Common myeloid progenitor, CD34-positive (primary cell): ENCODE data around the gene AIFM3.

ENCODE experiments used
- CTCF ChIA-PET: fragments of 350-600 bp; sonication (Branson Sonifier 250); formaldehyde crosslinking; loops from one replicate; lab custom pipeline; 2021; ENCODE audit warnings: antibody characterized with exemption; lab: Charles Lee
- POLR2A ChIA-PET: fragments of 350-600 bp; sonication (Branson Sonifier 250); formaldehyde crosslinking; loops from one replicate; lab custom pipeline; 2021; ENCODE audit warnings: antibody characterized with exemption; lab: Charles Lee
- DNase-seq, 3 donors: peaks; one replicate each; pipeline versions ENCODE4 v3.0.0 to v3.0.0-alpha.2; 2013
- H3K27ac ChIP-seq, 2 experiments: 1 replicate in 1 of 2; 2 replicates in 1 of 2; pipeline ENCODE4 v1.7.0; 2013; ENCODE audit warnings: inconsistent platforms in 2 of 2, low read length in 2 of 2, mild to moderate bottlenecking in 2 of 2, low read depth in 1 of 2, moderate library complexity in 1 of 2; ENCODE audit not compliant: severe bottlenecking in 2 of 2, insufficient read depth in 1 of 2, poor library complexity in 1 of 2
- H3K27me3 ChIP-seq, 5 experiments: replicated peaks in 2 of 5; 1 replicate in 3 of 5; 2 replicates in 2 of 5; pipeline versions ENCODE4 v1.6.1 to v1.7.0; 2013; ENCODE audit warnings: low read length in 4 of 5, mild to moderate bottlenecking in 2 of 5, moderate library complexity in 2 of 5, inconsistent platforms in 1 of 5; ENCODE audit not compliant: insufficient read depth in 5 of 5, control insufficient read depth in 4 of 5
- H3K36me3 ChIP-seq, 4 experiments: 1 replicate in 2 of 4; 2 replicates in 2 of 4; pipeline versions ENCODE4 v1.6.1 to v1.7.0; 2013; ENCODE audit warnings: low read length in 3 of 4, control low read depth in 1 of 4, mild to moderate bottlenecking in 1 of 4; ENCODE audit not compliant: control insufficient read depth in 4 of 4, insufficient read depth in 4 of 4
- H3K4me1 ChIP-seq, 4 experiments: 1 replicate in 3 of 4; 2 replicates in 1 of 4; pipeline versions ENCODE4 v1.6.1 to v1.7.1; 2013; ENCODE audit warnings: low read length in 3 of 4, mild to moderate bottlenecking in 3 of 4, control low read depth in 1 of 4, inconsistent platforms in 1 of 4, moderate library complexity in 1 of 4; ENCODE audit not compliant: control insufficient read depth in 4 of 4, insufficient read depth in 4 of 4; ENCODE audit errors: control extremely low read depth in 1 of 4
- H3K4me3 ChIP-seq, 7 experiments: 1 replicate in 4 of 7; 2 replicates in 3 of 7; pipeline versions ENCODE4 v1.5.1 to v1.7.0; 2013; ENCODE audit warnings: mild to moderate bottlenecking in 7 of 7, low read length in 6 of 7, moderate library complexity in 6 of 7, inconsistent platforms in 2 of 7, low read depth in 2 of 7, control low read depth in 1 of 7; ENCODE audit not compliant: insufficient read depth in 4 of 7, control insufficient read depth in 1 of 7; ENCODE audit errors: extremely low read depth in 1 of 7
- H3K9me3 ChIP-seq, 5 experiments: 1 replicate in 4 of 5; 2 replicates in 1 of 5; pipeline versions ENCODE4 v1.6.1 to v1.7.1; 2013; ENCODE audit warnings: low read length in 4 of 5, mild to moderate bottlenecking in 2 of 5, inconsistent platforms in 1 of 5, low read depth in 1 of 5, moderate library complexity in 1 of 5; ENCODE audit not compliant: control insufficient read depth in 4 of 5, insufficient read depth in 2 of 5; ENCODE audit errors: control extremely low read depth in 1 of 5
- WGBS: methylation state at CpG from one replicate; pipeline ENCODE4 v1.1.5; 2013; ENCODE audit not compliant: insufficient coverage; 5-methylcytosine and 5-hydroxymethylcytosine counted together

AIFM3 gene

DNA sequence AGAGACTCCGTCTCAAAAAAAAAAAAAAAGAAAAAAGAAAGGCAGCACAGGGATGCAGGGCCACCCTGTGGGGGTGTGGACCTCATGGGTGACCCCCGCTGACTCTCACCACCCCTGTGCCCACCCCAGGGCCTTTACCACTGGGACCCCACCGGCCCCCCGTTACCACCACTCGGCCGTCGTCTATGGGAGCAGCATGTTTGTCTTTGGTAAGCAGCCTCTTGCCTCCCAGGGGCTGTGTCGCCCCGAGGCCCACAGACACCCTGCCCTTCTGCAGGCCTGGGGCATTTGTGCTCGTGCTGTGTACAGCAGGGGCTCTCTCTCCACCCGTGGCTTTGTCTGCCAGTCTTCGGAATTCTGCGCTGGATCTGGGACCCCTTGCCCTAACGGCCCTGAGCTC is 20.3 kb downstream of the AIFM3 start:
- Histone ChIP-seq H3K9me3 (no peaks in the 10 kb centered on the region), H3K36me3 (peaks cover 2 to 59% (median 37%) of the 10 kb centered on the region in 4 experiments), H3K4me1 (peaks cover 4 to 16% (median 11%) of the 10 kb centered on the region in 4 experiments), H3K4me3 (no peak overlapping the region), H3K27me3 (no peaks in the 10 kb centered on the region), H3K27ac (no peak overlapping the region)
- DNase-seq, result no peak
- ChIA-PET POLR2A (no interaction called here), CTCF (no interaction called here)
- WGBS, result 99% methylated on average over 10 of the region's 14 CpGs

DNA sequence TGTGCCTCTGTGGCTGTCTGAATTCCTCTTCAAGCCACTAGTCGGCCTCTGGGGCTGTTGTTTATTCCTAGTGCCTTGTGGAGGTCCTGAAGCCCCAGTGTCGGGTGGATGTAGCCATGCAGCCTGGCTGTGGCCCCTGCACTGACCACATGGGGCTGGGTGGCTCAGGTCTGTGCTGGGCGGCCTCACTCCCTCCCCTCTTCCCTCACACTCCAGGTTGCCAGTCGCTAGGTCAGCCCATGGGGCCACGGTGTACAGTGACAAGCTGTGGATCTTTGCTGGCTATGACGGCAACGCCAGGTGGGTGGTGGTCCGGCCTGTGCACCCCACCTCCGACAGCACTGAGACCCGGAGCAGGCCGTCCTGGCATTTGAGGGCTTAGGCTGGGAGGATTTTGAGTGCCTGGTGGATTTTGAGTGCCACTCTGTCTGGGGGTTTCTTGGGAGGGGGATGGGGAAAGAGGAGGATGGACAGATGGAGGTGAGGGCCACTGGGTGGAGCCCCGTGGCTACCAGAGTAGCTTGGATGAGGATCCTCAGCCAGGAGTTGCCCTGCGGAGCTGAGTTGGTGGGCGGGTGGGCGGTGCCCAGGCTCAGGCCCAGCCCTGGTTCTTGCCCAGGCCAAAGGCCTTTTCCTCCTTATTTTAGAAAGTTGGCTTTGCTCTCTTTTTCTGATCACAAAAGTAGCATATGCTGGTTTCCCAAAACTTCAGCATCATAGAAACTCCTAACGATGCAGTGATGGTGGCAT is 21.7 kb downstream of the AIFM3 start:
- Histone ChIP-seq H3K27me3 (no peaks in the 10 kb centered on the region), H3K36me3 (peaks cover 2 to 67% (median 43%) of the 10 kb centered on the region in 4 experiments), H3K27ac (no peak overlapping the region), H3K4me3 (no peak overlapping the region), H3K9me3 (no peaks in the 10 kb centered on the region), H3K4me1 (peaks cover 0 to 9% (median 2%) of the 10 kb centered on the region in 4 experiments)
- CTCF ChIA-PET, result interaction anchor here (2.3 kb wide), 1 partner anchor 31 kb away, joined by 6 read pairs; no protein-coding TSS in a partner anchor
- WGBS, result 98% methylated on average over 13 of the region's 16 CpGs
- DNase-seq, result no peak
- POLR2A ChIA-PET, result no interaction called here

DNA sequence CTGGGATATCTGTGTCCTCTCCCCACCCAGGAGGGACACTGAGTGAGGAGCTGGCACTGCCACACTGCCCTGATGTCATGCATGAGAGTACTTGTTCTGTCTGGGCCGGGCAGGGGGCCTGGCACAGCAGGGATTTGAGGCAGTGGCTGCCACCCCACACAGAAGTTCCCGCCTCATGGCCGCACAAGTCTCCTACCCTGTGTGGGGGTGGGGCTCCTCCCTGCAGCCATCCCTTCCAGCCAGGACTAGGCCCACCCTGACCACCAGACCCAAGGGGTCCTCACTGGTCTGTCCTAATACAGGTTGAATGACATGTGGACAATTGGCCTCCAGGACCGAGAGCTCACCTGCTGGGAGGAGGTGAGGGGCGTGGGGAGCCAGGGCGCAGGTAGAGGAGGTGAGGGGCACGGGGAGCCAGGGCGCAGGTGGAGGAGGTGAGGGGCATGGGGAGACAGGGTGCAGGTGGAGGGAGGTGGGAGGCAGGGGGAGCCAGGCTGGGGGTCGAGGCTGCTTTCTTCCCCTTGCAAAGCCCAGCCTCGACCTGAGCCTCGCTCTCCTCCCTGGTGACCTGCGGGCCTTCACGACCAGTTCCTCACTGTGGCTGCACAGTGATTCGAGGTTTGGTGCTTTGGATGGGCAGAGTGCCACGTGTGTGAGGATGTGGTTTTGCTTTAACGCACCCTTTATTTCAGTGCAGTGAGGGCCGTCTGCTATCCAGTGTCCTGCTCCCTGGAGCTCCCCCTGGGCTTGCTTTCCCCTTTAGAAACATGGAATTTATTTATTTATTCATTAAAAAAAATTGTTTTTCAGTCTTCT is 22.5 kb downstream of the AIFM3 start:
- peaks cover 2 to 71% (median 42%) of the 10 kb centered on the region in 4 experiments for H3K36me3 ChIP-seq
- POLR2A ChIA-PET, result interaction anchor here (1.1 kb wide), 1 partner anchor 13 kb away, joined by 4 read pairs; no protein-coding TSS in a partner anchor
- CTCF ChIA-PET, result interaction anchor here (0.9 to 2.6 kb wide), 4 partner anchors 8 to 104 kb away, joined by 3 to 12 read pairs (median 6); partner anchors contain the start of gene LZTR1

DNA sequence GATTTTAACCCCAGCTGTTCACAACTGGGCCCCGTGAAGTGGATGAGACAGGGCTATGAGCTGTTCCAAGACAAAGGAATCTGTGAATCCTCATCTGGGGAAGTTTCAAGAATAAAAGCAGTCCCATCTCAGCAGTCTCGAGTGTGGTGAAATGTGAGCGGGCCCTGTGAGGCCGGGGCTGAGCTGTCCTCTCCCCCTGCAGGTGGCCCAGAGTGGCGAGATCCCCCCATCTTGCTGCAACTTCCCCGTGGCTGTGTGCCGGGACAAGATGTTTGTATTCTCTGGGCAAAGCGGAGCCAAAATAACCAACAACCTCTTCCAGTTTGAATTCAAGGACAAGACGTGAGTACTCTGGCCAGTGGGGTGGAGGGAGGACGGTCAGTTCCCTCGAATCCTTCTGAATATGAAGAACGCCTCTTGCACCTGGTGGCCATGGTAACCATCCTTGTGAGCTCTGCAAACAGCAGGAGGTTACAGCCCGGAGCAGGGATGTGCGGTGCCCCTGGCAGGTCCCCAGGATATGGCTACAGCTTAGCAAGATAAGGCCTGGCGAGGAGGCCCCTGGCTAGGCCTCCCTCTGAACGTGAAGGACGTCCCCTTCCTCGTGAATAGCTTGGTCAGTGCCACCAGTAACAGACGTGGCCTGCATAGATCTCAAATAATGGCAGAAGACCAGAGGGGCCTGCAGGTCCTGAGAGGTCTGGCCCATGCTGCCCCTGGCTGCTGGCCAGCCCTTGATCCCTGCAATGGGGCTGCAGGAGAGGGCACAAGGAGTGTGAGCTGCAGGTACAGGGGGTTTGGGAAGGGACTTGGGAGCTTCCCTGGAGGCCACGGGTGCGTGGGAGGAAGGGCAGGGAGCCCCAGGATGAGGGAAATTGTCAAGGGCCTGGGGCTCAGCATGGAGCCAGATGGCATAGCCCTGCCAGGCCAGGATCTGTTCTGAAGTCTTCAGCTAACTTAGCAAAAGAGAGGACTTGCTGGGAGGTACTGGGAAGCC is 23.4 kb downstream of the AIFM3 start:
- CTCF ChIA-PET, result interaction anchor here (0.9 to 2.6 kb wide), 5 partner anchors 9 to 104 kb away, joined by 3 to 12 read pairs (median 6); partner anchors contain the start of gene LZTR1
- WGBS, result 94% methylated on average over 21 of the region's 21 CpGs
- Histone ChIP-seq H3K36me3 (peaks cover 2 to 76% (median 43%) of the 10 kb centered on the region in 4 experiments), H3K4me1 (peaks cover 0 to 9% (median 2%) of the 10 kb centered on the region in 4 experiments), H3K27me3 (no peaks in the 10 kb centered on the region), H3K4me3 (no peak overlapping the region), H3K27ac (no peak overlapping the region), H3K9me3 (no peaks in the 10 kb centered on the region)
- no peak for DNase-seq
- POLR2A ChIA-PET, result interaction anchor here (1.1 kb wide), 1 partner anchor 12 kb away, joined by 4 read pairs; no protein-coding TSS in a partner anchor

More for the DNA sequence above, 22.5 kb downstream of the AIFM3 start:
- no peak overlapping the region for H3K27ac ChIP-seq
- H3K9me3 ChIP-seq, result no peaks in the 10 kb centered on the region
- H3K4me1 ChIP-seq, result peaks cover 0 to 9% (median 2%) of the 10 kb centered on the region in 4 experiments
- no peak for DNase-seq
- WGBS, result 66% methylated on average over 7 of the region's 17 CpGs
- H3K27me3 ChIP-seq, result no peaks in the 10 kb centered on the region
- H3K4me3 ChIP-seq, result no peak overlapping the region

DNA sequence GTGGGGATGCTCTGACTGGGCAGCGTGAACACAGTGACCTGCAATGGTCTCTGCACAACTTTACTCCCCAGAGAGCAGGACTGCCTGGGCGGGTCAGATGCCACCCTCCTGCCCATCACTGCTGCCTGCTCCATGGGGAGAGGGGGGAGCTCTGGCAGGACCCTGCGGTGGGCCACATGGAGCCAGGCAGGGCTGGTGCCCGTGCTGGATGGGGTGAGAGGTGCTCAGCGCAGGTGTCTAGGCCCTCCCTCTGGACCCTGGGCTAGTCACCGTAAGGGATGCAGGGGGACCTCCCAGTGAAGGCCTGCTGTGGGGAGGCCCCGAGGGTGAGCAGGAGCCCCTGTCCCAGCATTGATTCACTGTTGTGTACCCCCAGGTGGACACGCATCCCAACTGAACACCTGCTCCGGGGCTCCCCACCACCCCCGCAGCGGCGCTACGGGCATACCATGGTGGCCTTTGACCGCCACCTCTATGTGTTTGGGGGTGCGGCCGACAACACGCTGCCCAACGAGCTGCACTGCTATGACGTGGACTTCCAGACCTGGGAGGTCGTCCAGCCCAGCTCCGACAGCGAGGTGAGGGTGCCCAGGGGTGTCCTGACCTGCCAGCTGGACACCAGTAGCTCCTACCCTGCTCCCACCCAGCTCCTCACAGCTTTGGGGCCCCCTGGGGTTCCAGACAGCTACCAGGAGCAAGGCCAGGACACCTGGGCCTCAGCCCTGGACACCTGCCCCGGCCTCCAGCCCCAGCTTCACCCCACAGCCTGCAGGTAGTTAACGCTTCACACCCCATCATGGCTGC is 24.4 kb downstream of the AIFM3 start:
- no peaks in the 10 kb centered on the region for H3K27me3 ChIP-seq
- ChIA-PET POLR2A (no interaction called here), CTCF (interaction anchor here (1.2 to 2.6 kb wide), 3 partner anchors 8 to 34 kb away, joined by 6 to 12 read pairs (median 7); partner anchors contain the start of gene LZTR1)
- no peaks in the 10 kb centered on the region for H3K9me3 ChIP-seq
- H3K27ac ChIP-seq, result no peak overlapping the region
- peaks cover 2 to 78% (median 41%) of the 10 kb centered on the region in 4 experiments for H3K36me3 ChIP-seq
- 98% methylated on average over 20 of the region's 24 CpGs for WGBS
- DNase-seq, result no peak
- H3K4me1 ChIP-seq, result peaks cover 0 to 9% (median 2%) of the 10 kb centered on the region in 4 experiments
- no peak overlapping the region for H3K4me3 ChIP-seq
